COR-L47 (cell line): ENCODE measurements around the gene TOLLIP.
A peak's percentile ranks its signal among the peaks of the same experiment; 100 is the strongest.

Experiments used
- DNase-seq: peaks from one replicate; lab custom pipeline; 2025; lab: John Stamatoyannopoulos, UW

TOLLIP gene

DNA sequence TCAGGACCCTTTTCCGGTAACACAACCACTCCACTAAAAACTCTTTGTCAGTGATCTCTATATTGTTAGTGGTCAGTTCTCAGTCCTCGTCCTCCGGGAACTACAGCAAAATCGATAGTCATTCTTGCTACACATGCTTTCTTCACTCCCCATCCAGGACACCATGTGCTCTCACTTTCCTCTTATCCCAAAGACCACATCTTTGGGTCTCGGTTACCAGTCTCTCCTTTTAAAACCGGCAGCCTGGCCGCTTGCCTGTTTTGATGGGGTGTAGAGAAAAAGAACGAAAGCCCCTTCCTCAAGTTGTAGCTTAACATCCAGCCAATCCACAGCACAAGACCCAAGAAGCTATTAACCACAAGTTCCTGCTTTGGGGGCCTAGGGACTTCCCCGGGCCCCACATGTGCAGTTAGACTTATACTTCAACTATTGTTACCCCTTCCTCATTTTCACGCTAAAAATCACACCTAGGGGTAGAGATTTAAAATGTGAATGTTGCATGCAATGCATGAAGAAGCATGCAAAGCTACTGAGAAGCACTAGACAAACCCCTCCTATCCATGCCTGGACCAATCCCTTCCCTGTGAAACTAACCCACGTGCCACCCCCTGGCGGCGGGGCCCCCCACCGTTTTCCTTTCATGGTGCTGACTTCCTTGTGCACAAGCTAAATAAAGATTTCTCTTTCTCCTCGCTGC lies 1.5 kb upstream of the TOLLIP start:
- no peak for DNase-seq

DNA sequence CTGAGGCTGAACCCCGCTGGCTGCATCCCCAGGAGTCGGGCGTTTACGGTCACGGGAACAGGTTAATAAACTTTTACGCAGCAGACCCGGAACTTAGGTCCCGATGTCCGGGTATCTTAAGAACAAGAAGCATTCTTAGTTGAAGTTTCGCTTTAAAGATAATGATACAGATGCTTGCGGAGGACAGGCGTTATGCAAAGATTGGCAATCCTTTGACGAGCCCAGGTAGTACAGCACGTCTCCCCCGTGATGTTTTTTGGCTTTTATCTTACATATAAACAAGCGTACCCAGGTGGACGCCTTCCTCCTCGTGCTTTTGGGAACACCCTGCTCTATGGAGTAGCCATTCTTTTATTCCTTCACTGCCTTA lies 871 bp upstream of the TOLLIP start:
- no peak for DNase-seq

DNA sequence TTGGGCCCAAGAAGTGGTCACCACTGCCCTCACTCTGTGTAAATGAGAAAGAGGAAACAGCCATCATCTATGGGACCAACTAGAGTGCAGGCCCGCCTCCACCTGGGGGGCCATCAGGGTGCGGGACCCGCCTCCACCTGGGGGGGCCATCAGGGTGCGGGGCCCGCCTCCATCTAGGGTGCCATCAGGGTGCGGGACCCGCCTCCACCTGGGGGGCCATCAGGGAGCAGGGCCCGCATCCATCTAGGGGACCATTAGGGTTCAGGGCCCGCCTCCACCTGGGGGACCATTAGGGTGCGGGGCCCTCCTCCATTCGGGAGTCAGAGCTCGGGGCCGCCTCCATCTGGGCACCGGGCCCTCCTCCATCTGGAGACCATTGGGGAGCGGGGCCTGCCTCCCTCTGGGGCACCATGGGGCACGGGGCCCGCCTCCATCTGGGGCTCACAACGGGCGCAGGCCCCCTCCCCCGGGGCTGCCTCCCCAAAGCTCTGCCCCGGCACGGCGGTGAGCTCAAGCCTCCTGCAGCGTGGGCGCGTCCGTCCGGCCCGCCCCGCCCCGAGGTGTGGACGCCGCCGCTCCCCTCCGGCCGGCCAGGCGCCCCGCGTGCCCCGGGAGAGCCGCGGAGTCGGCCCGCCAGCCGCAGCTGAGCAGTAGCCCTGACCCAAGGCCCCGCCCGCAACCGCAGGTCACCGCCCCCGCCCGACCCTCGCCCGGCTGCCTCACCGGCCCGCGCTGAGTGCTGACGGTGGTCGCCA lies 512 bp downstream of the TOLLIP start:
- no peak for DNase-seq

DNA sequence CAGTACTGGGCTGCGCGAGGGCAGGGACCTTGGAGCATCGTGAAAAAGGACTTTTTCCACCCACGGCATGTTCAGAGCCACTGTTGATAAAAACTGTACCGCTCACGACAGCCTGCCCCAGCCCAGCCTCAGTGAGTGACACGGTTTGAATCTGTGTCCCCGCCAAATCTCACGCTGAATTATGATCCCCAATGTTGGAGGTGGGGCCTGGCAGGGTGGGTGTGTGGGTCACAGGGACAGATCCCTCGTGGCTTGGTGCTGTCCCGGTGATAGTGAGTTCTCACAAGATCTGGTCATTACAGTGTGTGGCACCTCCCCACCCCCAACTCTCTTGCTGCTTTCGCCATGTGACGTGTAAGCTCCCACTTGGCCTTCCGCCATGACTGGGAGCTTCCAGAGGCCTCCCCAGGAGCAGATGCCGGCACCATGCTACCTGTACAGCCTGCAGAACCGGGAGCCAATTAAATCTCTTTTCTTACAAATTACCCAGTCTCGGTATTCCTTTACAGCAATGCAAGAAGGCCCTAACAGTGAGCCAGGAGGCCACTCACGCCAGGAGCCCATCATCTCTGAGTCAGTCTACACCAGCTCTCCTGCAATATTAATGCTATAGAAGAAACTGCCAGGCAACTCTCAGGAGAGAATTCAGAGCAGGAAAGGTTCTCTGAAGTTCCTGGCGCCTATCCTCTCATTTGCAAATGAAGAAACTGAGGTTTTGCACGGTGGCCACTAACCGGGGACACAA lies 1.3 kb downstream of the TOLLIP start:
- no peak for DNase-seq

DNA sequence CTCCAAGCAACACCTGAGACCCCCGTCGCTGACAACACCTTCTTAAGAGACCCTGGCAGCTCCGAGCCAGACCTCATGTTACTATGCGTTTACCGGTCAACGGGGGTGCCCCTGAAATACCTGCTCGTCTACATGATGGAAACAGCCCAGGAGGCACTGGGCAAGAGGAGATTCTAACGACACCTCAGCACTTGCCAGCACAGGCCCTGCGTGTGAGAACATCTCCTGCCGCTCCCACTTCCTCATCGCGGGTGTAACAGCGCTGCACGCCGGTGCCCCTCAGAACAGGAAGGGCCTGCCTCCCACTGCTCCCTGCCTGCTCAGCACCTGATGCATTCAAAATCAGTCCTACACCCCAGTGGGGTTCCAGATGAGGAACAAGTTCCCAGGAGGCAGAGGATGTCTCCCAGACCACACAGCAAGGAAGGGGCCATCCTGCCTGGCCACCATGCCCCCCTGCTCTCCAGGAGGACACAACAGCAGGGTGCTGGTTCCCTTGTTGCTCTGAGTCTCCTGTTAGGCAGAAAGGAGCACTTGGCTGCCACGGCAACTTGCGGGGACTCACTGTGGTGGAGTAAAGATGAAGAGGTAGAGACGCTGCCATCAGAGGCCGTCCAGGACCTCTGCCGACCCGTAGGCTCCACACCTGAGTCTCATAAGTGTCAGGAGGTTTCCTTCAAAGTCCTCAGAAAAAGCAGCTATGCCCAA lies 2.1 kb downstream of the TOLLIP start:
- no peak for DNase-seq

DNA sequence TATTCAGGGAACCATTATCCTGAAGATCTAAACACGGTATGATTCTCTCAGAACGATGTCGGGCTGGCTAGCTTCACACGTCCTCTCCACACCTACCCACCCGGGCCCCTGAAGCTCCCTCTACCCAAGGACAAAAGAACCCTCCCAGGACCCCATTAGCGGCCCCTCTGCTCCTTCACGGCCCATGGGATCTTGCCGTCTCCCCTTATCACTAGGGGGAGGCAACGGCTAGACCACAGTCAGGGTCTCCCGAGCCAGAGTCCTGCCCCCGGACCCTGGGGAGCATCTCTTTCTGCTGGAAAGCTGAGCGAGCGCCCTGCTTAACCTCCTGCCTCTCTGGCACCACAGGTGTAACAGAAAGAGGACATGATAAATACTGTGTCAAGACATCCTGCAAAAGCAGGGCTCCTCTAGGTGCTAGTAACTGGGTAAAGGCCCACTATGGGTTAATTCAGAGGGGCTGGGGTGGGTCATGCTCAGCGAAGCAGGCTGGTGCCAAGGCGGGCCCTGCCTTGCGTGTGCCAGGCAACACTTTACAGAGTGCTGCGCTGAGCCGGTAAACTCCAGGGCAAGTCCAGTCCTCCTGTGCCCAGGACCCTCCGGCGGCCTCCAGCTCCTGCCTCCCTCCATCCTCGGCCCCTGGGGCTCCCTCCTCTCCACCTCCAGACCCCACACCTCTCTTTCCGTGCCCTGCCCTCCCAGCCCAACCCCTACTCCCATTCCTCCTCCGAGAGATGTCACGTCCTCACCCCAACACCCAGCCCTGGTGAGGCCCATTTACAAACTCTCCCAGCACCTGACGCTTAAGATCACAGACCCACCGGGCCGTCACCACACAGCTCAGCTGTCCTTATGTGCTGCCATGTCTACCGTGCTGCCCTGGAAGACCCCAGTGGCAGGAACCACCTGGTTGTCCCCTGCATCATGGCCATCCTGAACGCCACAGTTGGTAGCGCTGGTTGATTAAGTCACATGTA lies 3.0 kb downstream of the TOLLIP start:
- no peak for DNase-seq

DNA sequence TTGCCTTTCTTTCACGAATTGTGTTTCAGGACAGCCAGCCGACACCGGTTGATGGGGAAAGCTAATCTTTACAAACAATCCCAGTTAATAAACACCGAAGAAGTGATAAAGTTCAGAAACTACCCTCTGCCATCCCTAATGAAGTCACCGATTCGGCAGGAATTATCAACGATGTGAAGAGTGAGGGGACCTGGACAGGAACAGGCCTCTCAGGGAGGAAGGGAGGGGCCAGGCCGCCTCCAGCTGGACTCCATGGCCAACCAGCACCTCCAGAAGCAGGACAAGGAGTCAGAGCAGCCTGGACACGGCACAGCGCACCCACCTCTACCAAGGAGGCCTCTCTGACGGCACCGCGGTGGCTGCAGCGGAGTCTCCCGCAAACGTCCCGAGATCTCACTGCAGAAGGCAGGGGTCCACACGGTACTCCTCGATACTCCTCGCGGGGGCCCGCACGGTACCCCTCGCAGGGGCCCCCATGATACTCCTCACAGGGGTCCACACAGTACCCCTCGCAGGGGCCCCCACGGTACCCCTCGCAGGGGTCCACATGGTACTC lies 3.9 kb downstream of the TOLLIP start:
- DNase-seq, result no peak

DNA sequence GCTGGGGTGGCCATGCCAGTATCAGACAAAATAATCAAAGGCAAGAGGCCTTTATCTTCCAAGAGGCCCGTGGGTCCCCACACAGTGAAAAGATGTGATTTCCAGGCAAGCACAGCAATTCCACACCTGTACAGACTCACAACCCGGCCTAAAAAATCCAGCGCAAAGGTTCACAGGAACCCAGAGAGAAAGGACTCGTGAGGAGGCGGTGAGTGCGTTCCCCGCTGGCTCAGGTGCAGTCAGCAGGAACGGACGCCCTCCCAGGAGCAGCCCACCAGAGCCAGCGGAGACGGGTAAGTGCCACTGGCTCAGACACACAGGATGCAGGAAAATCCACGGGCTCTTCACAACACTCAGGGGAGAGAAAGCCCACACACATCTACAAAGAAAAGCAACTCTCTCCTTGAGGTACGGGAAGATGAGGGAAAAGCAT lies 4.4 kb downstream of the TOLLIP start:
- no peak for DNase-seq

DNA sequence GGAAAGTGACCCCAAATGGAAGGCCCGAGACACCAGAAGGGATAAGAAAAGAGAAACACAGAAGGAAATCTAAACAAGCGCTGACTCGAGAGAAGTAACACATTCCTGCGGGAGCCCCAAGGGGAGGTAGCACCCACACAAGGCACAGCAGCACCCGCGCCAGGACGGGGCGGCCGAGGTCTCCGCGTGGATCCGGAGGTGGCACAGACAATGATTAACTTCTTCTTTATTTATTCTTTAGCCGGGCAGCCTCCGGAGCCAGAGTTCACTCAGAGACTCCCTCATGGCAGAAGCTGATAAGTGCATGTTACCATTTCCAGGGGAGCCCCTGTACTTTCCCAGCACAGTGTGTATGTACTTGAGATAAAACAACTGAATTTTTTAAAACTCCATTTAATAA lies 5.1 kb downstream of the TOLLIP start:
- no peak for DNase-seq

DNA sequence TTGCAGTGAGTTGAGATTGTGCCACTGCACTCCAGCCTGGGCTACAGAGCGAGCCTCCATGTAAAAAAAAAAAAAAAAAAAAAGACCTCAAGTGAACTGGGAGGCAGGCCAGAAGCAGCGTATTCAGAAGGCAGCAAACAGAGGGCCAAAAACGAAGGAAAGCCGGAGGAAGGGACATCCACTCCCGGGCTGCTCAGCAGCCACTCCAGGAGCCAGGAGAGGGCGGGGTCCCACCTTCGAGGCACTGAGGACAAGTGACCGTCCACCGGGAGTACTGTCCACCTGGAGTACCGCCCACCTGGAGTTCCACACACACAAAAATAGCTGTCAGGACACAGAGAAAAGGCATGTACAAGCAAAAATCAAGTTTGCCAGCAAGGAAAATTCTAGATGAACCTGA lies 5.5 kb downstream of the TOLLIP start:
- no peak for DNase-seq

DNA sequence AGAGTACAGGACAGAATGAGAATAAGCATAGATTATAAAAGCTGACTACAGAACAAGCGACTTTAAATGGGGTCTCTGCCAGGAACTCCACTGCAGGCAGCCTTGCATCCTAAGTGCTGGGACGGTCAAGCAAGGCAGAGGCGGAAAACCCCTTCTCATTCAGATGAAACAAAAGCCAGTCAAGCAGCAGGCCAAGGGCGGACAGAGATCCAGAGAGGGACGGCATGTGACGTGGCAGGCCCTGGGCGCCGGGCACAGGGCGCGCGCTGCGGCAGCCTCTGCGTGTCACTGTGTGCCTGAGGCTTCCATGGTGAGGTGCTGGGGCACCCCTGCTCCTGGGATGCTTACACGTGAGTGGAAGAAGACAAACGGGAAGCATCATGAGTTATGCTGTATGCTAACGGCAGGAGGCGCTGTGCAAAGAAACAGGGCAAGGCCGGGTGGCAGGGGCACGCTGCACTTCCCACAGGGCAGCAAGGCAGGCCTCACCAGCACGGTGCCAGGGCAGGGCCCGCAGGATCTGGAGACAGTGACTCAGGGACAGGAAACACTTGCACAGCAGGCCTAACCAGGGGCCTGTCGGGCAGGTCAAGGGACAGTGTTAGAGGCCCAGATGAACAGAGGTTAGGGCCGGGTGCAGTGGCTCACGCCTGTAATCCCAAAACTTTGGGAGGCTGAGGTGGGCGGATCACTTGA lies 6.2 kb downstream of the TOLLIP start:
- DNase-seq, result no peak

DNA sequence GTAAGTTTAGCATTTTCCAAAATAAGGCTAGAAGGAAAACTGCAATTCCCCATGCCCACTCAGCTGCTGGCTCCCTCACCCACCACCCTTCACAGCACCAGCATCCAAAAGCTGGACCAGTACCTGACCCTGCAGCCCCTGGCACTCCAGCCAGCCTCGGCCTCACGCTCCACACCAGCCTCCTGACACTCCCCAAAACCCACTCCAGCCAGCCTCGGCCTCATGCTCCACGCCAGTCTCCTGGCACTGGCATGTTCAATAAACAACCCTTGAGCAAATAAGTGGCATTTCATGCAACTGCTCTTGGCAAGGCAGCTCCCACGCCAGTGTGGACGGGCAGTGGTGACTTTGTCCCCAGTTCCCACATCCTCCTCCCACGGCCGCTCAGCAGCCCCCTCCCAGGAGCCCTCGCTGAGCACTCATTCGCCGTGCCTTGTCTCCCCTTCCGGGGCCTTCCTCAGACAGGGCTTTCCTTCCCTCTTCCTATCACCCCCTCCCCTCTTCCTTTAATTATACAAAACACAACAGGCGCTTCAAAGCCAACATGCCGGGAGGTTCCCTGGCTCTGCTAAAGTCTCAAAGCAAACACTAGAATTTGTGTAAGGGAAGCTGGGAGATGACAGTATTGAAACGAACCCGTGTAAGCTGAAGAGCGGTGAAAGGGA lies 6.8 kb downstream of the TOLLIP start:
- no peak for DNase-seq

DNA sequence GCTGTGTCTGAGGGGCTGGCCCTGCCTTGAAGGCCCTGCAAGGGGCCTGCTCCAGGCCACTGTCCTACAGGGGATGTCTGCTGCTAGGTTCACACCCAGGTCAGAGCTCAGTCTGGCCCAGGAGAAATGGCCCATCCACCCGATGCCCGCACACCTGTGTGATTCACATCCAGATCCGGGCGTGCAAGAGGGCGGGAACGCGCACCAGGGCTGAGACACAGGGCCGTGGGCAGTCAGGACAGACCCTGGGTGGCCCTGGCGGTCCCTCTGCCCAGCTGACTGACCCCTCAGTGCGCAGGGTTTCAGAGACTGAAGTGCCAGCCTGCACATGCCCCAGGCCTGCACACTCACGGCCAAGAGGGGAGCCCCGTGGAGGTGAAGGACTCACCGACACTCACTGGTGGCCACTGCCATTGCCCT lies 7.4 kb downstream of the TOLLIP start:
- no peak for DNase-seq

DNA sequence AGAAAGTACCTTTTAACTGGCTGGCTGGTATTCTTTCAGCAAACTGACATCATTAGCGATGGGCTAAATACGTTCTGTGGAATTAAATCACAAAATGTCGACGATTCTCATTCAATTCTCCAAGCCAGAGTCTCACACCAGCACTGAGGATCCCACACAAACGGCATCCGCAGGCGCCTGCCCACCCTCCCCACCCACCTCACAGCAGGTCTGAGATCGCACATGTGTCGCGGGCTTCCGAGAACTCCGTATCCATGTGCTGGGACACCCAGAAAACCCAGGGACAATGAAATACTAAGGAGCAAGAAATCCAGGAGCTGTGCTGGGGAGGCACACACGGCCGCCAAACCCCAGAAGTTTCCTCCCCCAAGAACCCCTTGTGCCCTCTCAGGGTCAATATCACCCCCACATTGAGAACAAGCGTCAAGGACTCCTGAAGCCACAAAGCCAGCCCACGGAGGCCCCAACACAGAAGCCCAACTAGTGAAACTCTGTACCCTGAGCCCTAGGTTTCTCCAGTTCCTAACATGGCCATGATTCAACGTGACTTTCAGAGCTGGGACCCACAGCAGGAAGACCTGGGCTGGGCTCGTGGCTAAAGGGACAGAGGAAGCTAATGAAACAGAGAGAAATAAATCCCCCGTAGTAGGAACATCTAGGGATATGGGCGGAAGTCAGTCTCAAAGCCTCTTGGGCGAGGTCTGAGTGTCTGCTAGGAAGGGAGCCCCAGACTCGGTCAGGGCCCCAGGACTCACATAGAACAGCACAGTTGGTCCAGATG lies 8.0 kb downstream of the TOLLIP start:
- no peak for DNase-seq

DNA sequence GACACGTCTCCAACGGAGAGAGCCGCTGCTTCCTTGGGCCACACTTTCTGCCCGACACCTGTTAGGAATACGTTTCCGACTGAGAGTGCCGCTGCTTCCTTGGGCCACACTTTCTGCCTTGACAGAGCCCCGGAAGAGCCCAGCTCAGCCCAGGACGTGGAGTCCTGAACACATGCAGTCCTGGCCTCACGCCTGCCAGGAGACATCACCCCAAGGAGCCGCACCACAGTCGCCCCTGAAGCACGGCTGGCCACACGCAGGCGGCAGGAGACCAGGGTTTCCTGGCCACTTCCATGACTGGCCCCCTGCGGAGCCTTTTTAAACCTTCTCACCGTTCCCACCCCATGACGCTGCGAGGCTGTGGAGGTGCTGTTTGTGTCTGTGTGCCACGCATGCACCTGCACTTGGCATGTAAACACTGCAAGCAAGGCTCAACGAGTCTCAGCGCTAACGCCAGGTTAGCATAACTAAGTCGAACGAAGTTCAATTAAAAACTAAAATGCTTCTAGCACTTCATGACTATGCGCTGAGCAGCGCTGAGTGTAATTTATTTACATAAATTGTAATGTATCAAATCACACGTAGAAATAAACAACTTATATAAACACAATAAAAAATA lies 8.8 kb downstream of the TOLLIP start:
- DNase-seq, result peak; percentile 82

DNA sequence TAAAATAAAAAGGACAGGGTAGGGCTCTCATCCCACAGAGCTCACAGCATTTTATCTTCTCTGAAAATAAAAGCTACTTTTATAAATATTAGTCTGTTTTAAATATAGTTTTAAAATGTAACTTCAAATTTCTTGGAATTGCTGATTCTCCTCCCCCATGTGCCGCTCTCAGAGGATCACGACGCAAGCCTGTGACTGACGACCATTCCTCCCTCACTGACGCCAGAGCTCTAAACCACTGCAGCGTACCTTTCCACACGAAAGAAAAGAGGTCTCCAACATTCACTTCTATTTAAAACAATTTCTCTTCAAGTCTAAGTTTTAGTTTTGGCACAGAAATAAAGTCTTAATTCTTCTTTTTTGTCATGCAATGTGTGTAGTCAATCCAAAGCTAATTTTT lies 9.3 kb downstream of the TOLLIP start:
- DNase-seq, result no peak

DNA sequence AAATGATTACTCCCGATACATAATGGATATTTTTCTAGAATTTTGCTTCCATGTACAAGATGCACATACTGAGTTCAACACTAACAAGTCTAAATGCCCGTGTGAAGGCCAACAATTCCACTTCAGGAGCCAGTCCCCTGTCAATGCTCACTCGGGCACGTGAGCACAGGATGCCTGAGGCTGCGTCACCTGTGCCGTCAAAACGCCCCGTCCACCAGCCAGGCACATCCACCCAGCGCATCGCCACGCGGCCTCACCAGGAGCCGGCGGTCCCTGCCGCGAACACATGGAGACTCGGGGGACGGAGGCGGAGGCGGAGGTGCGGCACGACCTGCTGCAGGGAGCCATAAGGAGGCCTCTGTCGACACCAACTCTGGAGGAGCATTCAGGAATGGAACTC lies 9.8 kb downstream of the TOLLIP start:
- DNase-seq, result no peak

DNA sequence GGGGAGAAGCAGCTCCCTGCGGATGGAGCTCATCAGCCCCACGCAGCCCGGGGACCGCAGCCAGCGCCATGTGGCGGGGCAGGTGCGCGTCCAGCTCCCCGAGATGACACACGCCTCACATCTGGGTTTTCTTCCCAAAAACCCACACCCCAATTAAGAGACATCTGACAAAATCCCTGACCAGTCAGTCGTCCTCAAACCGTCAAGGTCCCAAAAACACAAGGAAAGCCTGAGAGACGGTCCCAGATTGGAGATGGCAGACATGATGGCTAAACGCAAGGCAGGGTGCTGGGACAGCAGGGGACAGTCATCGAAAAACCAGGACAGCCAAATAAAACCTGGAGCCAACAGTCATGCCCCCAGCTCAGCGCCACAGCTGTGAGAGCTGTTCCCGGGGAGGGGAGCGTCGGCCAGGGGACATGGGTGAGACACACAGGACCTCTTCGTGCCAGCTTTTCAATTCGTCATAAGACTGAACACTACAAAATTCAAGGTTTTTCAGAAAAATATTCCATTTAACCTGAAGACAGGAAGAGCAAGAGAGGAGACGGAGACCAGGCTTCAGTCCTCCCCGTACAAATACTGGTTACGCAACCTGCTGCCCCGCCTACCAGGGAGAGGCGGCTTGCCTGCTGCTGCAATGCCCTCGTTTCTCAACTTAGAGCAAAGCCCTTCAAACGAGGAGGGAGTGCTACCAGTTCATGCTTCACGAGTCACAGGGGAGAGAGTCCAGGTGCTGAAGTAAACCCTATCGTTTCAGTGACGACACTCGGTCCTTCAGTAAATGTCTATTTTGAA lies 10.5 kb downstream of the TOLLIP start:
- no peak for DNase-seq
